ENCODE data around the gene CREM.

Gene CREM

DNA sequence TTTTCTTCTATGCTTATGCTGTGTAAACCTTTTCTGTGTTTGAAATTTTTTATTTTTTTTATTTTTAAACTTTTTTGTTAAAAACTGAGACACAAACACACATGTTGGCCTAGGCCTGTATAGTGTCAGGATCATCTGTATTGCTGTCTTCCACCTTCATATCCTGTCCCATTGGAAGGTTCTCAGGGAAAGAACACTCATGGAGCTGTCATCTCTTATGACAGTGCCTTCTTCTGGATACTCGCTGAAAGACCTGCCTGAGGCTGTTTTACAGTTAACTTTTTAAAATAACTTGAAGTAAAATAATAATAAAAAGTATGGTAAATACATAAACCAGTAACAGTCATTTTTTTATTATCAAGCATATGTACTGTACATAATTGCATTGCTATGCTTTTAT lies 34.1 kb downstream of the CREM start:
- no peaks in the 10 kb centered on the region for H3K27me3 Mint-ChIP-seq
- no peaks in the 10 kb centered on the region for H3K9me3 Mint-ChIP-seq
- peaks cover 16 to 27% of the 10 kb centered on the region in 2 donors for H3K36me3 Mint-ChIP-seq
- H3K4me3 Mint-ChIP-seq = no peak overlapping the region
- no peak overlapping the region for H3K27ac Mint-ChIP-seq
- ATAC-seq (replicated peaks) (no peak), DNase-seq (no peak)
- peaks cover 3 to 5% of the 10 kb centered on the region in 2 donors for H3K4me1 Mint-ChIP-seq

DNA sequence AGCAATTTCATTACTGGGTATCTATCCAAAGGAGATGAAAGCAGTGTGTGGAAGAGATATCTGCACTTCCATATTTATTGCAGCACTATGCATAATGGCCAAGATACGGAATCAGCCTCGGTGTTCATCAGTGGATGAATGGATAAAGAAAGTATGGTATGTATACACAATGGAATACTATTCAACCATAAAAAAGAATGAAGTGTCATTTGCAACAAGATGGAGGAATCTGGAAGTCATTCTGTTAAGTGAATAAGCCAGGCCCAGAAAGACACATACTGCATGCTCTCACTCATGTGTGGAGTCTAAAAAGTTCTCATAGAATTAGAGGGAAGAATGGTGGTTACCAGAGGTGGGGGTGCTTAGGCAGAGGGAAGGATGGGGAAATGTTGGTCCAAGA lies 35.3 kb downstream of the CREM start:
- Mint-ChIP-seq H3K9me3 (no peaks in the 10 kb centered on the region), H3K4me3 (no peak overlapping the region), H3K27me3 (no peaks in the 10 kb centered on the region), H3K36me3 (peaks cover 7 to 27% of the 10 kb centered on the region in 2 donors), H3K27ac (no peak overlapping the region), H3K4me1 (peaks cover 3 to 5% of the 10 kb centered on the region in 2 donors)
- ATAC-seq (replicated peaks) (no peak), DNase-seq (no peak)

DNA sequence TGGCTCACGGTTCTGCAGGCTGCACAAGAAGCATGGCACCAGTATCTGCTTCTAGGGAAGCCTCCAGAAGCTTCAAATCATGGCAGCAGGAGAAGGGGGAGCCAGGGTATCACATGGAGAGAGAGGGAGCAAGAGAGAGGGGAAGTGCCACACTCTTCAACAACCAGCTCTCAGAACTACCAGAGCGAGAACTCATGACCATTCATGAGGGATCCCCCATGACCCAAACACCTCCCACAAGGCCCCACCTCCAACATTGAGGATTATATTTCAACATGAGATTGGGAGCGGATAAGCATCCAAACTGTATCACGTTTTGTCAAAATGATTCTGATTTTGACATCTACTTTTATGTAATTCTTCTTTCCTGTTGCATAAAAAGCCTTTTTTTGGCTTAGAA lies 38.5 kb downstream of the CREM start:
- ATAC-seq (replicated peaks) (no peak), DNase-seq (no peak)
- Mint-ChIP-seq H3K27ac (no peak overlapping the region), H3K4me1 (peaks cover 6 to 11% of the 10 kb centered on the region in 2 donors), H3K27me3 (no peaks in the 10 kb centered on the region), H3K36me3 (peaks cover 10 to 15% of the 10 kb centered on the region in 2 donors), H3K9me3 (peaks cover 3 to 6% of the 10 kb centered on the region in 2 donors), H3K4me3 (no peak overlapping the region)

DNA sequence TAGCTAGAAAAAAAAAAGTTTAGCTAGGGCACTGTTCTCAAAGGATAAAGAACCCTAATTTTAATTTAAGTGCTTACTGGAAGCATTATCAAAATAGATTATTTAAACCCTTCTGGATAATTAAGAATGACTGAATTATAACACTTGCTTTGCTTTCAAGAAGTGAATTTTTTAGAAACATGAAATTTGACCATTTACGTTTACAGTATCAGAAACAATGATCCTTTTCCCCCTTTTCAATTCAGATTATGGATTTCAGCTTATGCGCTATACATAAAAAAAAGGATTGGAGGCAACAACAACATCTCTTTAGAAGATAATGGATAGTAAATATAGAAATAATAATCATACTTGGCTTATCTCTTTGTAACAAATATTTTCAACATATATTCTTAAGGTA lies 39.2 kb downstream of the CREM start:
- H3K27me3 Mint-ChIP-seq = no peaks in the 10 kb centered on the region
- DNase-seq (no peak), ATAC-seq (replicated peaks) (no peak)
- H3K4me1 Mint-ChIP-seq = peaks cover 6 to 11% of the 10 kb centered on the region in 2 donors
- peaks cover 12 to 20% of the 10 kb centered on the region in 2 donors for H3K36me3 Mint-ChIP-seq
- no peak overlapping the region for H3K4me3 Mint-ChIP-seq
- no peak overlapping the region for H3K27ac Mint-ChIP-seq
- H3K9me3 Mint-ChIP-seq = peaks cover 3 to 6% of the 10 kb centered on the region in 2 donors

DNA sequence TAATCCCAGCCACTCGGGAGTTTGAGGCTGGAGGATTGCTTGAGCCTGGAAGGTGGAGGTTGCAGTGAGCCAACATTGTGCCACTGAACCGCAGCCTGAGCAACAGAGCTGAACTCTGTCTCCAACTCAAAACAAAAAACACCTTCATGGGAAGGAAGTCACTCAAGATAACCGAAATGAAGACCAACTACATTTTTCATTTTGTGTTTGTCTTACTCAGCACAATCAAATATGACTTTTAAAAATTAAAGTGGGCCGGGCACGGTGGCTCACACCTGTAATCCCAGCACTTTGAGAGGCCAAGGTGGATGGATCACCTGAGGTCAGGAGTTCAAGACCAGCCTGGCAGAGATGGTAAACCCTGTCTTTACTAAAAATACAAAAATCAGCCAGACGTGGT lies 40.0 kb downstream of the CREM start:
- H3K36me3 Mint-ChIP-seq = peaks cover 12 to 18% of the 10 kb centered on the region in 2 donors
- H3K4me1 Mint-ChIP-seq = peaks cover 6 to 11% of the 10 kb centered on the region in 2 donors
- DNase-seq (no peak), ATAC-seq (replicated peaks) (no peak)
- peak overlapping the region; percentile 25 for H3K27ac Mint-ChIP-seq
- H3K27me3 Mint-ChIP-seq = no peaks in the 10 kb centered on the region
- peaks cover 3 to 6% of the 10 kb centered on the region in 2 donors for H3K9me3 Mint-ChIP-seq
- no peak overlapping the region for H3K4me3 Mint-ChIP-seq

DNA sequence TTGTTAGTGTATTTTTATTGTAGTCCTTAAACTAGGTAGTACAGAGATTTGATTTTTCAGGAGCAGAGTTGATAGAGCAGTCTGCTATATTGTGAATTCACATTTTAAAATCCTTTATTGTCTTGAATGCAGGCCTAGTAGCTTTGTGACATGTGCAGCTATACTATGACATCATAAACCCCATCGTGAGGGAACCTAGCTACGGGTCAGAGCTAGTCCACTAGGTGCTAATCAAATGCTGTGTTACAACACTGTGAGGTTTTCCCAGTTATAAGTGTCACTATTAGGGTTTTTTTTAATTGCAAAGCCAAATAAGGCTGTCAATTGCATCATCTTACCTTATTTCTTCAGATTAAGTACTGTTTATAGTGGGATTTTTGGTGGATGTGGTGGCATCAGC lies 40.7 kb downstream of the CREM start:
- H3K27ac Mint-ChIP-seq = no peak overlapping the region
- DNase-seq (no peak), ATAC-seq (replicated peaks) (no peak)
- H3K27me3 Mint-ChIP-seq = no peaks in the 10 kb centered on the region
- H3K4me1 Mint-ChIP-seq = peaks cover 6 to 17% of the 10 kb centered on the region in 2 donors
- peaks cover 12 to 16% of the 10 kb centered on the region in 2 donors for H3K36me3 Mint-ChIP-seq
- H3K4me3 Mint-ChIP-seq = no peak overlapping the region
- H3K9me3 Mint-ChIP-seq = peaks cover 3 to 6% of the 10 kb centered on the region in 2 donors

DNA sequence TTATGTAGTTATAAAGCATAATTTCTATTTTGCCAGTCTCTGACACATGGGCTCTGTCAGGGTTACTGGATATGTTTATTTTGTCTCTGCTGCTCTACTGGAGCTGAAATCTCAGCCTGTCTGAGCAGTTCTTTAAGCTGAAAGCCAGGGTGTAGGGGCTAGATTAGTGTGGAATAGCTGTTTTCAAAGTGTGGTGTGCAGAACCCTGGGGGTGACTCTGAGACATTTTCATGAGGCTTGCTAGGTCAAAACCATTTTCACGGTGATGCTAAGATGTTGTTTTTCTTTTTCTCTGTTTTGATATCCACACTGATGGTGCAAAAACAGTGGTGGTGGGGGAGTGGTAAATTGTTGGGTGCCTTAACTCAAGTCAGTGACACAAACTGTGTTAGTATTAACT lies 45.5 kb downstream of the CREM start:
- Mint-ChIP-seq H3K27ac (no peak overlapping the region), H3K4me1 (peaks cover 3 to 16% of the 10 kb centered on the region in 2 donors), H3K36me3 (peaks cover 16 to 28% of the 10 kb centered on the region in 2 donors), H3K27me3 (no peaks in the 10 kb centered on the region), H3K4me3 (no peak overlapping the region), H3K9me3 (peaks cover 3 to 6% of the 10 kb centered on the region in 2 donors)
- ATAC-seq (replicated peaks) = no peak
- no peak for DNase-seq

DNA sequence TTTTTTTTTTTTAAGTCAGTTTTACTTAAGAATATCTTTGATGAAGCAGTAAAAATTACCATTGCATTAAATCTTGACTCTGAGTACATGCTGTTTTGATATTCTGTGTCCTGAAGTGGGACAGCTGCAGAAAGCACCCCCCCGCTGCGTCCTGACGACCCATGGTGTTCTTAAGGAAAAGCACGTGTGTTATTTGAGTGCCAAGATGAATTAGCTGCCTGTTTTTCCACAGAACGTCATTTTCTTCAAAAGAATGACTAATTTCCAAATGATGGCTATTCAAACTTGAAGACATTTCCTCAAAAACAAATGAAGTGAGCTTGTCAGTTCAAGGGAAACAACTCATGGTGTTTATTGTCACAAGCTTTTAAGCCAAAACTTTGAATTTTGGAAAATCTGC lies 45.9 kb downstream of the CREM start:
- H3K9me3 Mint-ChIP-seq = peaks cover 3 to 6% of the 10 kb centered on the region in 2 donors
- H3K36me3 Mint-ChIP-seq = peaks cover 16 to 28% of the 10 kb centered on the region in 2 donors
- H3K27me3 Mint-ChIP-seq = no peaks in the 10 kb centered on the region
- peaks cover 3 to 16% of the 10 kb centered on the region in 2 donors for H3K4me1 Mint-ChIP-seq
- H3K4me3 Mint-ChIP-seq = no peak overlapping the region
- DNase-seq = no peak
- no peak for ATAC-seq (replicated peaks)
- no peak overlapping the region for H3K27ac Mint-ChIP-seq

DNA sequence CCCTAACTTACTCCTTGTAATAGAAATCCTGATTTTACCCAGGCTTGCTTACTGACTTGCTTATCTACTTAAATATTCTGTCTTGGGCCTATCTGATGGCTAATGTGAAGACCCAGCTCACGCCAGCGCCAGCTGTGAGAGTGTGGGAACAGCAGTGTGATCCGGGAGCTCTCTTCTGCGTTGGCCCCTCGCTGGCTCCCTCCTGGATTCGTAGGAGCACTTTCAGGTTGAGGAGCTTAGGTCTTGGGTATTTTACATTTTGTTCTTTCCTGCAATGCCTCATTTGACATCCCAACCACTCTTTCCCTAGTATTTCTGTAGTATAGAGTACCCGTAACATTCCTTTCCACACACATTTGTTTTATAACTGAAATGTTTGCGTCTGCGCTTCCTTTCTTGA lies 51.7 kb downstream of the CREM start:
- H3K4me1 Mint-ChIP-seq = no peaks in the 10 kb centered on the region
- ATAC-seq (replicated peaks) = no peak
- H3K27ac Mint-ChIP-seq = no peak overlapping the region
- DNase-seq = no peak
- no peaks in the 10 kb centered on the region for H3K27me3 Mint-ChIP-seq
- H3K4me3 Mint-ChIP-seq = no peak overlapping the region
- peaks cover 16 to 27% of the 10 kb centered on the region in 2 donors for H3K36me3 Mint-ChIP-seq
- no peaks in the 10 kb centered on the region for H3K9me3 Mint-ChIP-seq

DNA sequence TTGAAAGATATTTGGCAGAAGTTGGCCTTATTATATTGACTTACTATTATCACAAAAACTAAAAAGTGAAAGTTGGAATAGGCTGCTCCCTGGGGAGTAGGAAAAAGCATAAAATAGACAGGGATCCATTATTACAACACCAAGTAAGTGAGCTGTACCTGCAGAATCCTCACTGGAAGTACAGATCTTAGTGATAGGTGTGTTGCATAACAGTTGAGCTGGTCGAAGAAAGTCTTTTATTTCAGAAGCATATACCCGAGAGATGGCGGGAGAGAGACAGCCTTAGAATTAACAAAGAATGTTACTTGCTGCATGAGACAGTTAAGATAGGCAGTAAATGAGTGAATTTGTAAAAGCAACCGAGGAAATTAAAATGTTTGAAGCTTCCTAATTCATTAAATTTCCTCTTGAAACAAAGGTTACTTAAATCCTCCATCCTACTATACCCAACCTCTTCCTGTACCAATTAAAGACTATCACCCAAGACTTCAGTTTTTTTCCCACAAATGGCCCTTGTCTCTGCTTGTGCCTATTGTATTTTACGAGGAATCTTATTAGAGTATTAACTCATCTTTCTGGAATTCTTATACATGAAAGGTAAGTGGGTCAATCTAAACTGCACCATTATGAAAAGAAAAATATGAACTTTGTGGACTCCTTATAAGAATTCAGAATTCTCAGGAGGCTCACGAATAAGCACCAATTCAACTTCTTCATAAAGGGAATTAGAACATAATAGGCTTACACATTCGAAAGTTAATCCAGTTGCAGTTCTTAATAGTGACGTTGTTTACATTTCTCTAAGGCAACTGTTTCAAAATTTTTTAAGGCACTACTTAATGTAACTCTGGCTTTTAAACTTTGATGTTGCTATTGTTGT lies 56.2 kb downstream of the CREM start:
- Mint-ChIP-seq H3K27me3 (no peaks in the 10 kb centered on the region), H3K4me3 (no peak overlapping the region)

DNA sequence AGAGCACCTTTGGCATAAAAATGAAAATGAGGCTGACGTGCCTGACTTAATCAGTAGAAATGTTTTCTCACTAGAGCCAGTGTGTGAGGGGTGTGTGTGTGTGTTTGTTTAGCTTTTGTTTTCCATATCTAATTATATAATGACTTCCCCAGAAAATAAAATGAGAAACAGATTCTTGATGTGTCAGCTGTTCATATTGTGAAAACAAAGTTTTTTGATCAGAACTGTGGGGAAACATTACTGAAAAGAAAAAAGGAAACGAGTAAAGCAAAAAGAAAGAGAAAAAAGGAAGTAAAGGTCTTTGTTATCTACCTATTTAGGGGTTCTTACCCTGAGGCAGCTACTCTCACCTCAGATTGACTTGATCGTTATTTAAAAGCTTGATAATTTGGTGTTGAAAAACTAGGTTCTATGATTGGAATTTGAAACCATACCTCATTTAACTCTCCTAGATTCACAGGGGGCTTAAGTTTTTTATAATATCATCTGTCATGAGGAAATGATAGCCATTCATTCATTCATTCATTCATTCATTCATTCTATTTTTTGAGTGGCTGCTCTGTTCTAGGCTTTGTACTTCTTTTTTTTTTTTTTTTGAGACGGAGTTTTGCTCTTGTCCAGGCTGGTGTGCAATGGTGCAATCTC lies 58.0 kb downstream of the CREM start:
- Mint-ChIP-seq H3K4me1 (peaks cover 4 to 18% of the 10 kb centered on the region in 2 donors), H3K9me3 (no peaks in the 10 kb centered on the region), H3K4me3 (peak overlapping the region; percentile 2 to 19), H3K36me3 (peaks cover 12 to 13% of the 10 kb centered on the region in 2 donors), H3K27me3 (no peaks in the 10 kb centered on the region), H3K27ac (peak overlapping the region; percentile 71)
- DNase-seq (no peak), ATAC-seq (replicated peaks) (peak; percentile 90 to 94)

More for the DNA sequence above, 56.2 kb downstream of the CREM start:
- Mint-ChIP-seq H3K27ac (no peak overlapping the region), H3K36me3 (peaks cover 14 to 23% of the 10 kb centered on the region in 2 donors), H3K4me1 (peaks cover 4 to 18% of the 10 kb centered on the region in 2 donors), H3K9me3 (no peaks in the 10 kb centered on the region)
- no peak for DNase-seq
- ATAC-seq (replicated peaks) = no peak

DNA sequence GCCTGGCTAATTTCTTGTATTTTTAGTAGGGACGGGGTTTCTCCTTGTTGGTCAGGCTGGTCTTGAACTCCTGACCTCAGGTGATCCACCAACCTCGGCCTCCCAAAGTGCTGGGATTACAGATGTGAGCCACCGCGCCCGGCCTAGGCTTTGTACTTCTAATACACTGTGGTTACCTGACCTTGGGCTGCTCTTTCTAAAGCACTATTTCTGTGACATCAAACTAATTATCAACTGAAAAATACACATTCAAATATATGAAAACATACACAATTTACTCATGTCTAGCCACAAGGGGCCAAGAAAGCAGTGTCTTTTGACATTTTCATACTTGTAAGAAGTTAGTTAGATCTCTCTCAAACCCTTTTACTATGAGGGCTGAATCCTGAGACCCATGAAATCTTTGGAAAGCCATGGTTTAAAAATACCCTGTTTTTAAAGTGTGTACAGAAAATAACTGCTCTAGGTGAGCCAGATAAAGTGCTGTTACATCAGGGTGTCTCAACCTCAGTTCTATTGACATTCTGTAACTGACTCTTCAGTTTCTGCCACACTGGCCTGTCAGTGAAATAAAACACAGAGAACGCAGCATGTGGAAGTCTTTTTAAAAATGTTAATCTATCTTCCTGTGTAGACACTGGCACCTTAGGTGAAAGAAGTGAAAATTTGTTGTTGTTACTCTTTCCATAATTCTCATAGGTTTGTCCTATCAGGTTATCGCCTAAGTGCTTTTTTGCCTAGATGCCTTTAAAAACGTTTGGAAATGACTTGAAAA lies 58.8 kb downstream of the CREM start:
- H3K36me3 Mint-ChIP-seq = peaks cover 13 to 16% of the 10 kb centered on the region in 2 donors
- peak overlapping the region; percentile 19 to 44 for H3K4me3 Mint-ChIP-seq
- peak overlapping the region; percentile 71 for H3K27ac Mint-ChIP-seq
- peaks cover 4 to 18% of the 10 kb centered on the region in 2 donors for H3K4me1 Mint-ChIP-seq
- no peak for DNase-seq
- no peaks in the 10 kb centered on the region for H3K27me3 Mint-ChIP-seq
- peak in 1 of 2 donors; percentile 28 for ATAC-seq (replicated peaks)
- H3K9me3 Mint-ChIP-seq = no peaks in the 10 kb centered on the region

DNA sequence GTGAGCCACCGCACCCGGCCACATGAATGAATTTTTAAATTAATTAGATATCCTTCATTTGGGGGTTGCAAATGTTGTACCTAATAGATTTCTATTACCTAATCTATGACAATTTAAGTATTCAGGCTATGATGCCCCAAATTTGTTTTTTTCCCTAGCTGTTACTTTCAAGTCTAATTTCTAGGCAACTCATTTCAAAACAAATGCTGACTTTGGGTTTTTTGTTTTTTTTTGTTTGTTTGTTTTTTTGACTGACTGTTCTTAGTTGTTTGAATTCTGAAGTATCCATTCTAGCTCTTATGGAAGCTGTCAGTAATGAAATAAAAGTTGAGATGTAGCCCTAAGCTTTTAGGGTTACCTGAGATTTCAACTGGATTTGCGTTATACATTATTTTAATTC lies 62.3 kb downstream of the CREM start:
- no peak for DNase-seq
- peaks cover 24 to 25% of the 10 kb centered on the region in 2 donors for H3K36me3 Mint-ChIP-seq
- H3K4me3 Mint-ChIP-seq = no peak overlapping the region
- peaks cover 0 to 2% of the 10 kb centered on the region in 2 donors for H3K9me3 Mint-ChIP-seq
- no peaks in the 10 kb centered on the region for H3K27me3 Mint-ChIP-seq
- H3K27ac Mint-ChIP-seq = no peak overlapping the region
- peaks cover 16 to 35% of the 10 kb centered on the region in 2 donors for H3K4me1 Mint-ChIP-seq
- no peak for ATAC-seq (replicated peaks)

DNA sequence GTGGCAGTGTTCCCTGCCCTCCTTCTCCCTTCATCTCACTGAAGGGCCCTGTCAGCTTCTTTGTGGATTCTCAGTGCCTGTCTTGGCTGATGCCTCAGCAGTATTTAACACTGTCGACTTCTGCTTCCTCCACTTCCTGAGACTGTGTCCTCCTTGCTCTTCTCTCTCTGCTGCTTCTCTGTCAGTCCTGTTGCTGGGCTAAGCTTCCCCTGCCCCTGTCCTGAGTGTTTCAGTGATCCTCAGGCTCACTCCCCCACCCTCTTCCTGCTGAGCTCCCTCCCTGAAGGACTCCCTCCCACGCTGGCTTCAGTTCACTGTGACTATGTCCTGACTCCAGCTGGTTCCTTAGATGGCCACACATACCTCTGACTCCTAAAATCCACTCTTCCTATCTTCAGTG lies 64.9 kb downstream of the CREM start:
- Mint-ChIP-seq H3K4me1 (peaks cover 26 to 33% of the 10 kb centered on the region in 2 donors), H3K27ac (peak overlapping the region; percentile 81), H3K4me3 (no peak overlapping the region), H3K9me3 (peaks cover 0 to 2% of the 10 kb centered on the region in 2 donors), H3K27me3 (no peaks in the 10 kb centered on the region), H3K36me3 (peaks cover 25 to 32% of the 10 kb centered on the region in 2 donors)
- ATAC-seq (replicated peaks) (no peak), DNase-seq (no peak)
